Smooth muscle cell of the umbilical artery (primary cell): ENCODE measurements around the gene SUN2. TPM values are rescaled to one million over a fixed set of nuclear protein-coding genes. Genes with fewer than 3 reads are reported as not detected.

Experiments
- total RNA-seq: library from RNA; depleted of rRNA; stranded (reverse); fragments of >200 nt; gene quantifications from 2 replicates; pipeline ENCODE4 v1.2.3, GENCODE V29; 2014

Gene SUN2
- 83.4 and 109 TPM in 2 replicates for total RNA-seq

GRCh38 chr22:38755911-38756532, at the start of gene SUN2:
SUN2 (minus strand) TSS chr22:38755998; CDS start chr22:38752628, 3,370 bp downstream.

DNA sequence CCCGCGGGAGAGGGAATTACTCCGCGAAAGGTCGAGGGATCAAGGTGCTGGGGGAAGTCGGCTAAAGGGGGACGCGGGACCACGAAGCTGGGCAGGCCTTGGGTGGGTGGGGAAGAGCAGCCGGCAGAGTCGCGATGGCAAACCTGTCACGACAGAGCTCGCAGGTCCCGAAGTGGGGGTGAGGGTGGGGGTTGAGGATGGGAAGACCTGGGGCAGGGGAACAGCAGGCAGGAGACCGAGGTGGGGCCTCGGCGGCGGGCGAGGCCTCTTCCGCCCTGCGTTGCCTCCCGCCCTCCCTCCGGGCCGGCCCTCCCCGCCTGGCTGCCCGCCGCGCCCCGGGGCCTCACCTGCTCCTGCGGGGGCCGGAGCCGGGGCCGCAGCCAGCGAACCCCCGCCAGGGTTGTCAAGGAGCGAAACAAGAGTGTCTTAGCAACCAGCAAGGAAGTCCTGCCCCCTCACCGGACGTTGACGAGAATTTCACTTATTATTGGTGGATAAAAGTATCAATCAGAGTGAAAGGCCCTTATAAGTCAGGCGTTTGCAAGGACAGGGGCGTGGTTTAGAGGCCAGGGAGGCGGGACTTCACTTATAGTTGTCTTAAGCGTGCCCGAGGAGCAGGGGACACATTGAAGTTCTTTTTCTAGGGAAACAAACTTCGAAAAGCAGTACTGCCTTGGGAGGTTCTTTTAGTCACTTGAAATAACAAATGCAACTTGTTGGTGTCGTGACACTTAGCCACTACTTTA, 38.1 kb upstream of the SUN2 start, which contains the start of gene DNAL4:
Gene DNAL4 (minus strand): TSS at position 423 of the 746 bp plus-strand sequence. CDS start 11,412 bp downstream, outside the sequence.

DNA sequence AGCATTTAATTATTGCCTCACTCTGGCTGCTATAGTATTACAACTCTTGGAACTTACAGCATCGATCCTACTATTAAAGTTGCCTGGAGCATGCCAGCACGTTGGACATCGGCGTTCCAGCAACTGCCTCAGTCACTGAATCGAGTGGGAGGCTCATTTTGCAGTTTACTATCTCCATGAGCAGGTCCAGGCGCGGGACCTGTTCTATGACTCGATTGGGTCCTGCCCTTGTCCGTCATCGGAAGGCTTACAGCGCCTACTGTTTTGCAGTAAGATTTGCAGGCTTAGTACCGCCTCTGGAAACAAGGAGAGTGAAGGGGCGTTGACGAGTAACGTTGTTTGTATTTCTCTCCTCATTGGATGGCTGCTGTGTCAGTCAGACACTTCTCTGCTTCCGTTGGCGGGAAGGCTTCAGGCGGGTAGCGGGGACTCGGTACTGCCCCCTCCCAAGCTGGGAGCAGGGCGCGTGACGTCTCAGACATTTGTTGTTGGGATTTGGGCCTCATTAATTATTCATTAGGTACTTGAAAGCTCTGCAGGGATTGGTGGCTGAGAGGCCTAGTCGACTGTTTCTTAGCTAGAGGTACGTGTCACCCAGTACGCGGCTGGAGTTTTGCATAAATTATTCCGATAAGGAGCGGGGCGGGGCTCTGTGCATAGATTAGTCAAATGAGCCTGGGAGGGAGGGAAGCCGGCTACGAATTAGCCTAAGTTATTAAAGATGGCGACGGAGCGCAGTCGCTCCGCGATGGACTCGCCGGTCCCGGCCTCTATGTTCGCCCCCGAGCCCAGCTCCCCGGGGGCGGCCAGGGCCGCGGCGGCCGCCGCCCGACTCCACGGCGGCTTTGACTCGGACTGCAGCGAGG, 50.3 kb downstream of the SUN2 start, which contains the start of gene GTPBP1:
Gene GTPBP1 (plus strand): TSS at position 710 of the 866 bp plus-strand sequence. CDS start 12 bp downstream, at position 722.

DNA sequence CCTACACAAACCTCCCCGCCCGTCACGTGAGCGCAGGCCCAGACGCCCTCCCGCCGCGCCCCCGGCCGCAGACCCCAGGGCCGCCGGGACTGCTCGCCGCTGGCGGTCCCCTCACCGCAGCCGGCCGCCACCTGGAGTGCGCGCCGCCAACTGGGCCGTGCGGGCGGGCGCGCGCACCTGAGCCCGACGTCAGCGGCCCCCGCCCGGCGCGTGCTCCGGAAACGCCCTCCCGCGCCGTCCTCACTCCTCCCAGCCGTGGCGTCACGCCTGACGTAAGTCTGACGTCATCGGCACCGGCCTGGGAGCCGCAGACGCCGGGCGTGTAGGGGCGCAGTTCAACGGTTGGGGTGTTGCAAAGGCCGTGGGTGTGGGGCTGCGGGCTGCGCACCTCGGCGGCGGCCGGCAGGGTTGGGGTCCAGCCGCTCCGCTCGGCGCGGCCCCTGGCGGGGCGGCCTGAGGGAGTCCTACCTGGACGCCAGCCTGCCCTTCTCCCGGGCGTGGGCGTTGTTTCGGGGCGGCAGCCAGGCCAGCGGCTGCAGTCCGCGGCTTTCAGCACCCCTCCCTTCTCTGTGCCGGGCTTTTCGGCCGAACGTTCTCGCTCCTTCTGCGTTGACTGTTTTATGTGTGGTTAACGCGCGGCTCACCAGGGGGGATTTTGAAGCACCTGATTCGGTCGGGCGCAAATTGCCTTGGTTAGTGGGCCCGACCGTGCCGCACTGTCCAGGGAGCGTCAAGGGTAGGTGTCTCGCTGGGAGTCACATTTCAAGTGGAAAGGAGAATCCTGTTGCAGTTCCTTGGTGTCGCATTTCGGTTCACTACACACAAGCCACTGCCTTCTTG, 54.8 kb downstream of the SUN2 start, which contains the start of gene JOSD1:
Gene JOSD1 (minus strand): TSS at position 155 of the 840 bp plus-strand sequence. CDS start 956 bp downstream, outside the sequence.

Other genes with a start within 250 kb of the SUN2 start
- gene DDX17, start 249.7 kb downstream of the SUN2 start, total RNA-seq, result 381 and 423 TPM in 2 replicates
- 1.5 and 2.4 TPM in 2 replicates for gene DMC1, start 185.8 kb downstream of the SUN2 start, total RNA-seq
- gene FAM227A, start 99.6 kb downstream of the SUN2 start, total RNA-seq, result 4.0 and 5.0 TPM in 2 replicates
- 14.0 and 14.5 TPM in 2 replicates for gene CBY1, start 99.4 kb downstream of the SUN2 start, total RNA-seq
- 40.3 and 51.7 TPM in 2 replicates for gene TOMM22, start 74.0 kb downstream of the SUN2 start, total RNA-seq
- 39.5 and 55.5 TPM in 2 replicates for gene JOSD1, start 55.1 kb downstream of the SUN2 start, total RNA-seq
- 25.2 and 61.2 TPM in 2 replicates for gene GTPBP1, start 50.1 kb downstream of the SUN2 start, total RNA-seq
- gene DNAL4, start 38.1 kb upstream of the SUN2 start, total RNA-seq, result 18.7 and 22.3 TPM in 2 replicates
- gene NPTXR, start 88.0 kb upstream of the SUN2 start, total RNA-seq, result 17.2 and 38.4 TPM in 2 replicates
- gene CBX6, start 116.2 kb upstream of the SUN2 start, total RNA-seq, result 31.2 and 48.6 TPM in 2 replicates
- not detected in 2 replicates for gene APOBEC3A, start 201.6 kb upstream of the SUN2 start, total RNA-seq
- 0.30 and 2.8 TPM in 2 replicates for gene APOBEC3B, start 226.3 kb upstream of the SUN2 start, total RNA-seq